MM.1S (cell line): ENCODE results near the gene ELMO1.

Source experiments
- DNase-seq: peaks from one replicate; pipeline ENCODE4 v3.0.0-alpha.2; 2015
- H2AFZ ChIP-seq: fragments of 300-600 bp; sonication (generic); 2 replicates; pipeline ENCODE4 v1.6.0; 2016; ENCODE audit warnings: antibody characterized with exemption, low read length
- H3F3A ChIP-seq: fragments of 300-600 bp; sonication (generic); 2 replicates; pipeline ENCODE4 v1.6.1; 2016; ENCODE audit warnings: mild to moderate bottlenecking, antibody characterized with exemption, low read length, moderate library complexity, mixed read lengths; ENCODE audit not compliant: insufficient read depth
- H3K27ac ChIP-seq: fragments of 300-600 bp; sonication (generic); 2 replicates; pipeline ENCODE4 v1.5.1; 2016; ENCODE audit warnings: mild to moderate bottlenecking, low read length
- H3K27me3 ChIP-seq: fragments of 300-600 bp; sonication (generic); replicated peaks from 2 replicates; pipeline ENCODE4 v1.6.0; 2016; ENCODE audit warnings: low read length; ENCODE audit not compliant: insufficient read depth
- H3K36me3 ChIP-seq: fragments of 300-600 bp; sonication (generic); replicated peaks from 2 replicates; pipeline ENCODE4 v1.6.1; 2016; ENCODE audit warnings: mild to moderate bottlenecking, low read length, mixed read lengths; ENCODE audit not compliant: insufficient read depth
- H3K4me1 ChIP-seq: fragments of 300-600 bp; sonication (generic); 2 replicates; pipeline ENCODE4 v1.6.1; 2016; ENCODE audit warnings: low read length, mixed read lengths
- H3K4me2 ChIP-seq: fragments of 300-600 bp; sonication (generic); 2 replicates; pipeline ENCODE4 v1.6.0; 2016; ENCODE audit warnings: low read depth, low read length
- H3K4me3 ChIP-seq: fragments of 300-600 bp; sonication (generic); 2 replicates; pipeline ENCODE4 v1.5.1; 2016; ENCODE audit warnings: low read length, mixed read lengths
- H3K79me2 ChIP-seq: fragments of 300-600 bp; sonication (generic); 2 replicates; pipeline ENCODE4 v1.6.1; 2016; ENCODE audit warnings: mixed run types, low read length, mixed read lengths
- H3K9ac ChIP-seq: fragments of 300-600 bp; sonication (generic); 2 replicates; pipeline ENCODE4 v1.6.1; 2016; ENCODE audit warnings: low read length, mixed read lengths
- H3K9me2 ChIP-seq: fragments of 300-600 bp; sonication (generic); replicated peaks from 2 replicates; pipeline ENCODE4 v1.6.1; 2016; ENCODE audit warnings: mild to moderate bottlenecking, low read length, mixed read lengths; ENCODE audit not compliant: insufficient read depth
- H3K9me3 ChIP-seq: fragments of 300-600 bp; sonication (generic); replicated peaks from 2 replicates; pipeline ENCODE4 v1.6.1; 2016; ENCODE audit warnings: mild to moderate bottlenecking, low read length, mixed read lengths; ENCODE audit not compliant: insufficient read depth
- H4K20me1 ChIP-seq: fragments of 300-600 bp; sonication (generic); 2 replicates; pipeline ENCODE4 v1.6.1; 2016; ENCODE audit warnings: mild to moderate bottlenecking, low read length, moderate library complexity, mixed read lengths; ENCODE audit not compliant: insufficient read depth
- CTCF ChIP-seq: fragments of 300-600 bp; sonication (generic); IDR thresholded peaks from 2 replicates; pipeline ENCODE4 v1.5.1; 2016; ENCODE audit warnings: antibody characterized with exemption, low read length, mixed read lengths
- EZH2 ChIP-seq: fragments of 300-600 bp; sonication (generic); optimal IDR thresholded peaks from 2 replicates; pipeline ENCODE3; 2017; ENCODE audit warnings: low read depth, mild to moderate bottlenecking, antibody characterized with exemption, low read length, mixed read lengths
- EZH2phosphoT487 ChIP-seq: fragments of 300-600 bp; sonication (generic); IDR thresholded peaks from 2 replicates; pipeline ENCODE4 v1.6.1; 2018; ENCODE audit warnings: antibody characterized with exemption, low read length

The ELMO1 gene

GRCh38 chr7:36971515-36972139, 477.0 kb downstream of the ELMO1 start:
- Histone ChIP-seq H3K27ac (no peak overlapping the region), H3K9ac (no peak overlapping the region), H3K36me3 (no peaks in the 10 kb centered on the region), H3K4me1 (no peaks in the 10 kb centered on the region), H3K4me3 (no peak overlapping the region), H3F3A (no peaks in the 10 kb centered on the region), H2AFZ (no peak overlapping the region), H3K4me2 (no peak overlapping the region), H3K9me2 (no peaks in the 10 kb centered on the region), H4K20me1 (no peaks in the 10 kb centered on the region), H3K79me2 (0 out of 2 replicates have a peak, but pooled peaks cover 4% of the 10 kb centered on the region), H3K27me3 (no peaks in the 10 kb centered on the region), H3K9me3 (no peaks in the 10 kb centered on the region)
- TF ChIP-seq CTCF (no peak), EZH2 (no peak)
- DNase-seq, result no peak

- Histone ChIP-seq H3K9ac (no peak overlapping the region), H4K20me1 (no peaks in the 10 kb centered on the region), H3K4me3 (no peak overlapping the region), H3K36me3 (no peaks in the 10 kb centered on the region), H2AFZ (no peak overlapping the region), H3K4me2 (no peak overlapping the region), H3K9me3 (no peaks in the 10 kb centered on the region), H3K79me2 (0 out of 2 replicates have a peak, but pooled peaks cover 4% of the 10 kb centered on the region), H3K4me1 (no peaks in the 10 kb centered on the region), H3K27me3 (no peaks in the 10 kb centered on the region), H3K9me2 (no peaks in the 10 kb centered on the region), H3K27ac (no peak overlapping the region), H3F3A (no peaks in the 10 kb centered on the region)
- TF ChIP-seq EZH2phosphoT487 (no peak), EZH2 (no peak), CTCF (no peak)
- no peak for DNase-seq
These were observed 477.8 kb downstream of the ELMO1 start for GRCh38 chr7:36970551-36971514.

GRCh38 chr7:36969376-36969775, 479.3 kb downstream of the ELMO1 start:
- H3K4me2 ChIP-seq, result no peak overlapping the region

More at GRCh38 chr7:36969376-36969775, 479.3 kb downstream of the ELMO1 start:
- H3F3A ChIP-seq, result no peaks in the 10 kb centered on the region
- H3K36me3 ChIP-seq, result no peaks in the 10 kb centered on the region
- no peak overlapping the region for H3K4me3 ChIP-seq
- H4K20me1 ChIP-seq, result no peaks in the 10 kb centered on the region
- H3K9me3 ChIP-seq, result no peaks in the 10 kb centered on the region
- no peaks in the 10 kb centered on the region for H3K9me2 ChIP-seq
- H2AFZ ChIP-seq, result no peak overlapping the region
- no peak overlapping the region for H3K27ac ChIP-seq
- H3K27me3 ChIP-seq, result no peaks in the 10 kb centered on the region
- no peaks in the 10 kb centered on the region for H3K4me1 ChIP-seq
- TF ChIP-seq EZH2phosphoT487 (no peak), EZH2 (no peak), CTCF (no peak)
- no peak for DNase-seq
- H3K9ac ChIP-seq, result no peak overlapping the region
- H3K79me2 ChIP-seq, result 0 out of 2 replicates have a peak, but pooled peaks cover 4% of the 10 kb centered on the region
